Measurements from ENCODE around the gene ABHD2.

ABHD2 gene

DNA sequence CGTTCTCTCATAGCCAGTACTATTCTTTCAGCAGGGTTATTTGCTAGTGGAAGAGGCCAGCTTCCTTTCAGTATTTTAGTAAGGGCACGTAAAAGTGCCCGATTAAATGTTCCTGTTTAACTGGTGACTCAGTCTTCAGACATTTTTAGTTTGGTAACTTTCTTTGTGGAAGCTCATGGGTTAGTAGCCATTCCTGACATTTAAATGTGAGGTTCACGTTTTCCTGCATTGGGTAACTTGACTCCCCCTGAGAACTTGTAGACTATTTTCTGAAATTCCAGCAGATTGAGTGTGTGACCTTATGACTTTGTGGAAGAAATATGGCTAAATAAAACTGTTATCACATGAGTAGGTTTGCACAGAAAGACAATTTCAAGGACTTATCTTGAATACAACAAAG is 16.9 kb downstream of the ABHD2 start:
- H3K4me3 ChIP-seq (ENCODE audit: low read depth, low read length): no peak overlapping the region

DNA sequence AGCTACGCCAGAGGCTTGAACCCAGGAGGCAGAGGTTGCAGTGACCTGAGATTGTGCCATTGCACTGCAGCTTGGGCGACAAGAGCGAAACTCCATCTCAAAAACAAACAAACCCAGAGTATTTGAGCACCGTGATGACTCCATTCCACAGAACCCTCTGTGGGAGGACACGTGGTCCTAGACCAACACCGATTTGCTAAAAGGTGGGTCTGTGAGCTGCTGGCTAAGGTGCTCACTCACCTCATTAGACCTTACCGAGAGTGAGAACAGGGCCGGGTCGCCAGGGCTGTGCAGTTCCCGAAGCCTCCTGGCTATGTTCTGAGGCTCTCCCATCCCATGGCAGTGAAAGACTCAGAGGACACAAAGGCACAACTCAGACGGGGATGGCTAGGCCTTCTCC is 17.9 kb downstream of the ABHD2 start:
- DNase-seq (ENCODE audit: low read depth, low spot score): no peak
- TF ChIP-seq, protein P1, sequence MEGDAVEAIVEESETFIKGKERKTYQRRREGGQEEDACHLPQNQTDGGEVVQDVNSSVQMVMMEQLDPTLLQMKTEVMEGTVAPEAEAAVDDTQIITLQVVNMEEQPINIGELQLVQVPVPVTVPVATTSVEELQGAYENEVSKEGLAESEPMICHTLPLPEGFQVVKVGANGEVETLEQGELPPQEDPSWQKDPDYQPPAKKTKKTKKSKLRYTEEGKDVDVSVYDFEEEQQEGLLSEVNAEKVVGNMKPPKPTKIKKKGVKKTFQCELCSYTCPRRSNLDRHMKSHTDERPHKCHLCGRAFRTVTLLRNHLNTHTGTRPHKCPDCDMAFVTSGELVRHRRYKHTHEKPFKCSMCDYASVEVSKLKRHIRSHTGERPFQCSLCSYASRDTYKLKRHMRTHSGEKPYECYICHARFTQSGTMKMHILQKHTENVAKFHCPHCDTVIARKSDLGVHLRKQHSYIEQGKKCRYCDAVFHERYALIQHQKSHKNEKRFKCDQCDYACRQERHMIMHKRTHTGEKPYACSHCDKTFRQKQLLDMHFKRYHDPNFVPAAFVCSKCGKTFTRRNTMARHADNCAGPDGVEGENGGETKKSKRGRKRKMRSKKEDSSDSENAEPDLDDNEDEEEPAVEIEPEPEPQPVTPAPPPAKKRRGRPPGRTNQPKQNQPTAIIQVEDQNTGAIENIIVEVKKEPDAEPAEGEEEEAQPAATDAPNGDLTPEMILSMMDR (IDR thresholded peaks at IDR 0.05; ENCODE audit: low read depth, low read length): no peak
- no peak overlapping the region for H3K4me3 ChIP-seq (ENCODE audit: low read depth, low read length)
- in situ Hi-C loops (cut with HindIII; ENCODE audit: low sequenced_read_pairs): no loop called here

More for the DNA sequence above, 16.9 kb downstream of the ABHD2 start:
- TF ChIP-seq, protein P1 (IDR thresholded peaks at IDR 0.05; ENCODE audit: low read depth, low read length): no peak
- peak; percentile 95 for DNase-seq (ENCODE audit: low read depth, low spot score)
- in situ Hi-C loops (cut with HindIII; ENCODE audit: low sequenced_read_pairs): no loop called here

GRCh38 chr15:89107984-89108383 is 19.7 kb downstream of the ABHD2 start:
- H3K4me3 ChIP-seq (ENCODE audit: low read depth, low read length): no peak overlapping the region
- in situ Hi-C loops (cut with HindIII; ENCODE audit: low sequenced_read_pairs): no loop called here
- TF ChIP-seq, protein P1 (IDR thresholded peaks at IDR 0.05; ENCODE audit: low read depth, low read length): no peak
- no peak for DNase-seq (ENCODE audit: low read depth, low spot score)

- H3K4me3 ChIP-seq (ENCODE audit: low read depth, low read length): no peak overlapping the region
- in situ Hi-C loops (cut with HindIII; ENCODE audit: low sequenced_read_pairs): no loop called here
- TF ChIP-seq, protein P1 (IDR thresholded peaks at IDR 0.05; ENCODE audit: low read depth, low read length): no peak
- DNase-seq (ENCODE audit: low read depth, low spot score): no peak
Measured at GRCh38 chr15:89108835-89109234, 20.6 kb downstream of the ABHD2 start.

DNA sequence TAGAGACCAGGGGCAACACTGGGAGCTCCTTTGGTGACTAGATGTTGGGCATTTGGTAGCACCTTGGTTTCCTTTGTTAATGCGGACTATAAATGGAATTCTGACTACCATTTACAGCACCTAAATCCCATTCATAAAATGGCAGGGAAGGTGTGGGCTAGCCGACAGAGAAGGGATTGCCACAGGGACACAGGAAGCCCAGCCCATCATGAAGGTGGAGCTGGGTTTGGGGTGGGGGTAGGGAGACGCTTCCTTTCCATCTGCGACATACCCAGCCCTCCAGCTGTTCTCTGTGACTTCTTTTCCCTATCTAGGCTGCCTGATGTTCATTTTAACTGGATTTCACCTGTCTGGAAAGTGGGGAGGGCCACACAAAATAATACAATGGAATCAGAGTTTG is 21.0 kb downstream of the ABHD2 start:
- in situ Hi-C loops (cut with HindIII; ENCODE audit: low sequenced_read_pairs): no loop called here
- no peak overlapping the region for H3K4me3 ChIP-seq (ENCODE audit: low read depth, low read length)
- TF ChIP-seq, protein P1 (IDR thresholded peaks at IDR 0.05; ENCODE audit: low read depth, low read length): no peak
- no peak for DNase-seq (ENCODE audit: low read depth, low spot score)

DNA sequence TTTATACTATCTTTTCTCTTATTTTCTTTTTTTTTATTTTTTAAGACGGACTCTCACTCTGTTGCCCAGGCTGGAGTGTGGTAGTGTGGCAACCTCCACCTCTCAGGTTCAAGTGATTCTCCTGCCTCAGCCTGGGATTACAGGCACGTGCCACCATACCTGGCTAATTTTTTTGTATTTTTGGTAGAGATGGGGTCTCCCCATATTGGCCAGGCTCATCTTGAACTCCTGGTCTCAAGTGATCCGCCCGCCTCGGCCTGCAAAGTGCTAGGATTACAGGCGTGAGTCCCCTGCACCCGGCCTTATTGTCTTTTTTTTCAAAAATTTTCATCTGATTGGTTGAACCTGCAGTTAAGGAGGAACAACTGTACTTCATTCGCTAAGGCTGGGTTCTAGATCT is 21.8 kb downstream of the ABHD2 start:
- TF ChIP-seq, protein P1 (IDR thresholded peaks at IDR 0.05; ENCODE audit: low read depth, low read length): no peak
- no peak overlapping the region for H3K4me3 ChIP-seq (ENCODE audit: low read depth, low read length)
- DNase-seq (ENCODE audit: low read depth, low spot score): no peak
- in situ Hi-C loops (cut with HindIII; ENCODE audit: low sequenced_read_pairs): no loop called here

- TF ChIP-seq, protein P1 (IDR thresholded peaks at IDR 0.05; ENCODE audit: low read depth, low read length): no peak
- in situ Hi-C loops (cut with HindIII; ENCODE audit: low sequenced_read_pairs): no loop called here
- H3K4me3 ChIP-seq (ENCODE audit: low read depth, low read length): no peak overlapping the region
- DNase-seq (ENCODE audit: low read depth, low spot score): no peak
Measured at GRCh38 chr15:89111352-89111751, 23.1 kb downstream of the ABHD2 start.

All from astrocyte of the spinal cord (primary cell).